Fibroblast of lung (primary cell): ENCODE measurements around the gene SPATS1.

ENCODE experiments used
- EZH2 ChIP-seq: IDR thresholded peaks from 2 replicates; pipeline ENCODE4 v1.5.1; 2012; ENCODE audit warnings: low read length, control low read depth, mild to moderate bottlenecking; ENCODE audit errors: missing control alignments
- TF ChIP-seq, protein P1 (sequence below), 2 donors: IDR thresholded peaks in 1 of 2; conservative IDR thresholded peaks in 1 of 2; 1 replicate in 1 of 2; 2 replicates in 1 of 2; pipeline ENCODE4 v1.5.1; 2011 to 2012; ENCODE audit warnings: low read length in 2 of 2, control low read depth in 1 of 2, inconsistent platforms in 1 of 2, low read depth in 1 of 2, mild to moderate bottlenecking in 1 of 2

DNA sequence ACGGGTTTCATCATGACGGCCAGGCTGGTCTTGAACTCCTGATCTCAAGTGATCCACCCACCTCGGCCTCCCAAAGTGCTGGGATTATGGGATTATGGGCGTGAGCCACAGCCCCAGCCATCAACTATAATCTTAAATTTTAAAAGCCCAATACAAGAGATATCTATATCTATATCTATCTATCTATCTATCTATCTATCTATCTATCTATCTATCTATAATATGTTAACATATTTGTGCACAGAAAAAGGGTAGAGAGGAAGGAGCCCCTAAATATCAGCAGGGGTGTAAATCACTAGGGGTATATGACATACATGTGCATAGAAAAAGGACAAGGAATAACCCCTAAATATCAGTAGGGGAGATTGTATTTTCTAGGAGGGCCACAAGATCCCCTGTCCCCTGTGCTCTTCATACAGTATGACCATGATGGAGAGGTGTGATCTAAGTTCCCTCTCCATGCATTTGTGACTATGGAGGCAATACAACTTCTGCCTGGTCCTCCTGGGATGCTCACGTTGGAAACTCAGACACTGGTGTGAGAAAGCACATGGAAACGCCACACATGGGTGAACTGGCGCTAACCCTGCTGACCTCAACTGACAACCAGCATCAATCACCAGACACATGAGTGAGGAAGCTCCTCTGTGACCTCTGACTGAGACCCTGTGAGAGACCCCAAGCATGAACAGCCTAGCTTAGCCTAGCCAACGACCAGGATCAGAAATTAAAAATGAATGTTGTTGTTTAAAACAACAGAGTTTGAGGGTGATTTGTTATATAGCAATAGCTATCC, 1.2 kb upstream of the SPATS1 start:
- no peak for TF ChIP-seq EZH2
- TF ChIP-seq, protein P1, sequence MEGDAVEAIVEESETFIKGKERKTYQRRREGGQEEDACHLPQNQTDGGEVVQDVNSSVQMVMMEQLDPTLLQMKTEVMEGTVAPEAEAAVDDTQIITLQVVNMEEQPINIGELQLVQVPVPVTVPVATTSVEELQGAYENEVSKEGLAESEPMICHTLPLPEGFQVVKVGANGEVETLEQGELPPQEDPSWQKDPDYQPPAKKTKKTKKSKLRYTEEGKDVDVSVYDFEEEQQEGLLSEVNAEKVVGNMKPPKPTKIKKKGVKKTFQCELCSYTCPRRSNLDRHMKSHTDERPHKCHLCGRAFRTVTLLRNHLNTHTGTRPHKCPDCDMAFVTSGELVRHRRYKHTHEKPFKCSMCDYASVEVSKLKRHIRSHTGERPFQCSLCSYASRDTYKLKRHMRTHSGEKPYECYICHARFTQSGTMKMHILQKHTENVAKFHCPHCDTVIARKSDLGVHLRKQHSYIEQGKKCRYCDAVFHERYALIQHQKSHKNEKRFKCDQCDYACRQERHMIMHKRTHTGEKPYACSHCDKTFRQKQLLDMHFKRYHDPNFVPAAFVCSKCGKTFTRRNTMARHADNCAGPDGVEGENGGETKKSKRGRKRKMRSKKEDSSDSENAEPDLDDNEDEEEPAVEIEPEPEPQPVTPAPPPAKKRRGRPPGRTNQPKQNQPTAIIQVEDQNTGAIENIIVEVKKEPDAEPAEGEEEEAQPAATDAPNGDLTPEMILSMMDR (conservative IDR thresholded peaks at IDR 0.05 in 1 of 2, IDR thresholded peaks at IDR 0.05 in 1 of 2; ENCODE audit: low read depth in 1 of 2, low read length in 2 of 2): no peak
